GM19397 (cell line): ENCODE measurements around the gene SLC12A3.
"Not testable (repeated sequence)": the region's sequence is repeated elsewhere in the genome, so short reads cannot be mapped to it uniquely, and the experiment has no call there.

Experiments
- ATAC-seq: cut with Tn5 transposase; IDR thresholded peaks from one replicate; pipeline ENCODE4 v1.9.1; 2021; ENCODE audit warnings: mild to moderate bottlenecking, moderate library complexity; ENCODE audit not compliant: unreplicated experiment

The SLC12A3 gene

DNA sequence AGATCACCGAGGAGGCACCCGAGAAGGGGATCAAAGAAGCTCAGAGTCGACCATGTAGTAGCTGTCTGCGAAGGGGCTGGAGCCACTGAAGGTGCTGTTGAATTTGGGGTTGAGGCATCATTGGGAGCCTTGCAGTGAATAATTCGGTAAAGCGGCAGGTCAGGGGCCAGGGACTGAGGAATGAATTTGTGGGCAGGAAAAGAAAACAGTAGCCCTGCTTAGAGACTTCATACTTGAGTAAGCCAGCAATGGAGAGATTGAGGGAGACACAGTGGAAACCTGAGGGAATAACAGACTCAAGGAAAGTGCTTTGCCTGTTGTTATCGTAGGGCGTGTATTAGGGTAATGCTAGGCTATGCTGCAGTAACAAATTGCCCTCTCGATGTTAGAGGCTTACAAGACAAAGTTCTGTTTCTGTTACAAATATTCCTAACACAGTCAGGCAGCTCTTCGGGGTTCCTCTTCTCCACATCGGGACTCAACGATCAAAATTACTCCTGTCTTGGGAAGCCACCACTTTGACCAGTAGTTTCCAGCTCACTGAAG is 53.5 kb downstream of the SLC12A3 start:
- ATAC-seq: no peak

DNA sequence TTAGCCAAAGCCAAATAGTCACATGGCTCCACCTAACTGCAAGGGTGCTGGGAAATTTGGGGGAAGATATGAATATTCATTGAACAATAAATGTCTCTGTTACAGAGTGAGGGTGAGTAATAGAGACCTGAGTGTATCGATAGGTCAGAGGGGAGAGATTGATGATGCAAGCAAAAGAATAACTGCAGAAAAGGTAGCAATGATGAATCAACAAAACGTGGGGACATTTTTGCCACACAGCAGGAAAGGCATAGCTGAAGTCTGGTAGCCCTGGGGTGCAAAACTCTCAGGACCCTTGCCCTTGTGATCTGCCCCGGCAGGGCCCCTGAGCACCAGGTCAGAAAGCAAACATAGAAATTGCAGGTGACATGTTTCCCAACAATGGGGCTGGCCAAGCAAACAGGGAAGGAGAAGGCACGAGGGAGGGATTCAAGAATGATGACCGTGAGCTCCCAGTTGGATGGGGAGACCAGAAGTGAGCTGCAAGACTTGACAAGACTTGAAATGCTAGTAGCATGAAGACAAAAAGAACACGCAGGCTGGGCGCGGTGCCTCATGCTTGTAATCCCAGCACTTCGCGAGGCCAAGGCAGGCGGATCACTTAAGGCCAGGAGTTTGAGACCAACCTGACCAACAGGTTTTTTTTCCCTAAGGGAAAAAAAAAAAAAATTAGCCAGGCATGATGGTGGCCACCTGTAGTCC is 54.2 kb downstream of the SLC12A3 start:
- ATAC-seq: no peak

DNA sequence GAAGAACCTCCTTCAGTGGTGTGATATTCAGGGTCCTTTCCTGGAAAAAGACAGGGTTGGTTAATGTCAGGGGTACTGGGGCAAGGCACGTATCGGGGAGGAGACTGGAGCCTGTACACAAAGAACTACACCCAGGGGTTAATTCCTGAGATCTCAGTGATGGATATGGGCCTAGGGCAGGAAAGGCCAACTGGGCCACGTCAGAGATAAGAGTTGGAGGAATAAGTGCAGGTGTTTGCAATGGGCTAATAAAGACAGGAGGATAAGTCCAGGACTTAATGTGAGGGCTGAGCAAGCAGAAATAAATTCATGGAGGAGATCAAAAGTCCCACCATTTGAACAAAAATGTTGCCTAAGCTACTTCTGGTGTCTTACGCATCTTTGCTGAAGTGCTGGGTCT is 56.6 kb downstream of the SLC12A3 start:
- no peak for ATAC-seq

DNA sequence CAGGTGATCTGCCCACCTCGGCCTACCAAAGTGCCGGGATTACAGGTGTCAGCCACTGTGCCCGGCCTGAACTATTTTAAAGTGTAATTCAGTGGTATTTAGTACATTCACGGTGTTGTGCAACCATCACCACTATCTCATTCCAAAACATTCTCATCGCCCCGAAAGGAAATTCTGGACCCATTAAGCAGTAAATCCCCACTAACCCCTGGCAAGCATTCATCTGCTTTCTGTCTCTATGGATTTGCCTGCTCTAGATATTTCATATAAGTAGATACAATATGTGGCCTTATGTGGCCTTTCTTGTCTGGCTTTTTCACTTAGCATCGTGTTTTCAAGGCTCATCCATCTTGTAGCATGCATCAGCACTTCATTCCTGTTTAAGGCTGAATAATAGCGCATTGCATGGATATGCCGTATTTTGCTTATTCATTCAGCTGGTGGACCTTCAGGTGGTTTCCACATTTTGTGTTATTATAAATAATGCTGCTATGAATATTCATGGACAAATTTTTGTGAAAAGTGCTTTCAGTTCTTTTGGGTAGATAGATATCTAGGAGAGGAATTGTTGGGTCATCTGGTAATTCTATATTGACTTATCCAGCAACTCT is 58.6 kb downstream of the SLC12A3 start:
- ATAC-seq: no peak

DNA sequence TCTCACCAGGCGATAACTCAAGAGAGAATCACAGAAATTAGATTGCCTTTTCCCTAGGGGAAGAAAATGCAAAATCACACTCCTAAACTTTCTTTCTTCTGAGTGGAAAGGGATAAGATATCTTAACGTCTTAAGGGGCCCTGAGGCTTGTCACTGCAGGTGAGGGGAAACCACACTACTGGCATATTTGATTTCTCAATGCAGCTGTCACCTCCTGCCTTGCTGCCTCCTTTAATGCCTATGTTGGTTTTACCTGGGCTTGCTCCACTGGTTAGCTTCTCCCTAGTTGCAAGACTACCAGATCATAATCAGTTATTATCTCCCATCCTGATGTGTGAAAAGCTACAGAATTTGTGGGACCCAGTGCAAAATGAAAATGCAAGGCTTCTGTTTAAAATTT is 62.5 kb downstream of the SLC12A3 start:
- ATAC-seq: no peak

DNA sequence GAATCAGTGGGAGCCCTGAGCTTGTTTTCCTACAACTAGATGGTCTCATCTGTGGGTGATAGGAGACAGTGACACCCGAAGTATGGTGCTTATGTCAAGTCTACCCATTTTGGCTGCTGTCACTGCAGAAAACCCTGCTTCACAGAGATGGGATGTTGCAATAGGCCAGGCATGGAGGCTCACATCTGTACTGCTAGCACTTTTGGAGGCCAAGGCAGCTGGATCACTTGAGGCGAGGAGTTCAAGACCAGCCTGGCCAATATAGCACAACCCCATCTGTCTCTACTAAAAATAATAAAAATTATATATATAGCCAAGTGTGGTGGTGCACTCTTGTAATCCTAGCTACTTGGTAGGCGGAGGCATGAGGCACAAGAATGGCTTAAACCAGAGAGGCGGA is 64.6 kb downstream of the SLC12A3 start:
- no peak for ATAC-seq

DNA sequence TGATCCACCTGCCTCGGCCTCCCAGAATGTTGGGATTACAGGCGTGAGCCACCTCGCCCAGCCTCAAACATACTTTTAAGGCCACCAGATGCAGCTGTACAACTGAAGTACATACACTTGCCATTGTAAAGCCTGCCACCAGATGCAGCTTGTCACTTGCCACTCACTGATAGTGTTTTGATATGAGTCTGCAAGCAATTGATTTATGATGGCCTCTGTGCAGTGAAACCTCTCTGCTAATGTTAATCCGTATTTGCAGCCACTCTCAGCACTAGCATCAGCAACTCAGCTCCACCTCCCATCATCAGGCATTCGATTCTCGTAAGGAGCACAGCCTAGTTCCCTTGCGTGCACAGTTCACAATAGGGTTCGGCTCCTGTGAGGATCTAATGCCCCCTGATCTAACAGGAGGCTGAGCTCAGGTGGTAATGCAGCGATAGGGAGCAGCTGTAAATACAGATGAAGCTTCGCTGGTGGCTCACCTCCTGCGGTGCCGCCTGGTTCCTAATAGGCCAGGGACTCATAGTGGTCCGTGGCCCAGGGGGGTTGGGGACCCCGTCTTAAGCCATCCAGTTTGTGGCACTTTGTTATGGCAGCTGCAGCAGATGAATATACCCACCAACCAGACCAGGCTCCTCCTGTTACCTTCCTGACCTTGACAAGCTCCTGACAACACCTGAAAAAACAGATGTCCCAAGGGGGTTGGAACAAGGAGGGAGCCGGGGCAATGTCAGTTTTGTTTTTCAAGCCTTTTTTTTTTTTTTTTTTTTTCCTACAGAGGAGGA is 65.7 kb downstream of the SLC12A3 start:
- no peak for ATAC-seq

DNA sequence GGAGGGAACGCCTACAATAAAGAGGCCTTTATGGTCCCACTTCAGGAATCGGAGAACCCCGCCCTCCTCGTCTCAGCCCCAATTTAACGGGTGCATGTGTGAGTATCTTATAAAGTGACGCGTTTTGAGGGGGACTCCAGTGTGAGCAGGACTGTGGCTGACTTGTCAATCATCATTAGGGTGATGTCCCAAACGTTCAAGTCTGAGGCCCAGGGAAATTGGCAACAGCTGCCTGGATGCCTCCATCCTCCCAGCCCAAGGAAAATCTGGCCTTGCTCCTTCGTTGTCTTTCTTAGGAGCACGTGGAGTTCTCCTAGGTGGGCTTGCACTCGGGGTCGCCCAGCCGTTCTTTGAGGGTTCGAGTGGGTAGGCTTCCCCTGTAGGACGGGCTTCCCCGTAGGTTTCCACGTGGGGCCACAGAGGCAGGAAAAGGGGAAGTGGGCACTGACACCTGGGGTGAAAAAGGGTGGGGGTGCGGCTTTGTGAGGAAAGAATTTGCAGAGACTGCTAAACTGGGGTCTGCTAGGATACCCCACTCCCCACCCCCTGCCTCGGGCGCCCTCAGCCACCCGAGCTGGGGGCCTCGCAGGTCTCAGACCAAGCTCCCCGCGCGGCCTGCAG is 66.4 kb downstream of the SLC12A3 start:
- peak; percentile 40 for ATAC-seq

DNA sequence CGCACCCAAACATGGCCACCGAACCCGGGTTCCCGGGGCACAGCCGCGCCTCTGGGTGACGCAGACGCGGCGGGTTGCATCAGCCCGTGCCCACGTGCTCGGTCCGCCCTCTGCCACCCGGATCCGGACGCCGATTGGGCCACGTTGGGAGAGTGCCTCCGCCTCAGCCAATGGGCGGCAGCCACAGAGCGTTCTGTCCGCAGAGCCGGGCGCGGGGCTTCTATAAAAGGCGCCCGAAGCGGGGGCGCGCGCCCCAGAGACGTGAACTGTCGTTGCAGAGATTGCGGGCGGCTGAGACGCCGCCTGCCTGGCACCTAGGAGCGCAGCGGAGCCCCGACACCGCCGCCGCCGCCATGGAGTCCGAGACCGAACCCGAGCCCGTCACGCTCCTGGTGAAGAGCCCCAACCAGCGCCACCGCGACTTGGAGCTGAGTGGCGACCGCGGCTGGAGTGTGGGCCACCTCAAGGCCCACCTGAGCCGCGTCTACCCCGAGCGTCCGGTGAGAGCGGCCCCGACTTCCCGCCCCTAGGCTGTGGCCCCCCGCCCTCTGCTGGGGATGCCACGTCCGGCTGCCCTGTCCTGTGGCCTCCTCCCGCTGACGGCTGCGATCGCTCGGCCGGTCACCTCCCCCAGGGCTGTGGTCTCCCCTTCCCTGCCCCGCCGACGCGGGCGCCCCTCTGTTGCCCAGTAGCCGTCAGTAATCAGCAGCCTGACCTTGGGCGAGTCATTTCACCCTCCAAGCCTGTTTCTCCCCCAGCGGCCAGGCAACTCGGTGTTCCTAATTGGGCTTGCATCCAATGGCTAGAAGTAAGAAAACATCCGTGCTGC is 67.1 kb downstream of the SLC12A3 start, which contains the start of gene HERPUD1:
HERPUD1 (plus strand) TSS at position 251 of the 829 bp plus-strand sequence; CDS start at position 354, 103 bp downstream.
- peak; percentile 90 for ATAC-seq

DNA sequence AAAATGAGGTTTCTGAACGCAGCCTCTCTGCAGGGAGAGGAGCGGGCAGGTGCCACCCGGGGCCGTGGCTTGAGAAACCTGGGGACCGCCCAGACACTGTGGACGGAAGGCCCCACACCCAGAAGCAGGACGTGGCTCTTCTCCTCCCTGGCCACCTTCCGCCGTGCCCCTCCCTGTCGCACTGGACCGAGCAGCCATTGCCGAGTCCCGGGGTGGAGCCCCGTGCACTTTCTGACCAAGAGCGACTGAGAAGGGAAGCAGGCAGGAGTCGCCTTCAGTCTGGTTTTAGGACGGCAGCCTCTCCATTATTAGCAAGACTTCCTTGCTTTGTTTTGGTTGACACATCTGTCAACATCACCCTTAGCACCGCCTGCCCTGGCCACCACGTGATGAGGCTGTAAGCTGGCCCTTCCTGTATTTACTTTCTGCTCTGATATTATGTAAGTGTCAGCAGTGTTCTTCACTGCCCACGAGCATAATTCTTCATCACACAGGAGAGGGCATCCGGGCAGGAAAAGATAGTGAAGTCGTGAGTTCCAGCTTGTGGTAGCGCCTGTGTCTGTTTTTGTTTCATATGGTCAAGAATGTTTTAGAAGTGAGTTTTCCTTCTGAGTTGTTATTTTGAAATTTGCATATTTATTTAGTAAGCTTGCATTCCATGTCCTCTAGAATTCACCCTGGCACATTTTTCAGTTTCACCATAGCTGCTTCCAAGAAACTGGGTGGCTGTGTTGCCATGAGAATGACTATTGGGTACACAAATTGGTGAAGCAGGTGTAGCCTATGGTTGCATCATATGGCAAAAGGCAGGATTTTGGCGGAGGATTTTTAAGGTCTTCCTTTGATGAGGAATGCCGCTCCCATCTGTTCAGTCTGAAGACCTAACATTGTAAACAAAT is 68.0 kb downstream of the SLC12A3 start:
- no peak for ATAC-seq

DNA sequence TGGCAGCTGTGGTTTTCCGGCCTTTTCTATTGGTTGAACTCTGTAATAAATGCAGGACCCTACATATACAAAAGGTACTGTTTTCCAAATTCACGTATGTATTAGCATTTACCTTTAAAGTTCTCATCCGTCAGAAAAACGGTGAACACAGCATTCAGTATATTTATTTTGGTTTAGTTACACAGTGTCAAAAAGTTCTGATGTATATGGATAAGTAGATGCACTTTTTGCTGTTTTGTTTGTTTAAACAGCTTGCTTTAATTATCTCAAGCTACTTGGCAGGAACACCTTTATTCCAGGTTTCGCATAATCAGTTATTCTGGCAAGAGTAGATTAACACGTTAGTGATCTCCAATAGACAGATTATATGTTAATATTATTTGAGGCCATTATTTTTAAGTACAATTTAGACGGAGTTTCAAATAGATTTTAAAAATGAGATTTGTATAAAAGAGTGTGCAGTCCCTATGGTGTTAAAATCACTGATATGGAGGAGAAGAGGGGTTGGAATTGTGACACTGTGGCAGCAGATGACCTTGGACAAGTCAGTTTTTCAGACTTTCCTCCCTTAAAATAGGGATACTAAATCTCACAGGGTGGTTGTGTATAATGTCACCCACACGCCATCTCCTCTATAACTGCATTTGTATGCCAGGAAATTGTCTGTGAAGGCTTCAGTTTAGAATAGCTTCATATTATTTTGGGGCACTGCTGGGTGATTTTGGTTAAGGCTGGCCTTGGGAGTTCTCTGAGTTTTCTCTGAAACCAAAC is 69.0 kb downstream of the SLC12A3 start:
- ATAC-seq: no peak

DNA sequence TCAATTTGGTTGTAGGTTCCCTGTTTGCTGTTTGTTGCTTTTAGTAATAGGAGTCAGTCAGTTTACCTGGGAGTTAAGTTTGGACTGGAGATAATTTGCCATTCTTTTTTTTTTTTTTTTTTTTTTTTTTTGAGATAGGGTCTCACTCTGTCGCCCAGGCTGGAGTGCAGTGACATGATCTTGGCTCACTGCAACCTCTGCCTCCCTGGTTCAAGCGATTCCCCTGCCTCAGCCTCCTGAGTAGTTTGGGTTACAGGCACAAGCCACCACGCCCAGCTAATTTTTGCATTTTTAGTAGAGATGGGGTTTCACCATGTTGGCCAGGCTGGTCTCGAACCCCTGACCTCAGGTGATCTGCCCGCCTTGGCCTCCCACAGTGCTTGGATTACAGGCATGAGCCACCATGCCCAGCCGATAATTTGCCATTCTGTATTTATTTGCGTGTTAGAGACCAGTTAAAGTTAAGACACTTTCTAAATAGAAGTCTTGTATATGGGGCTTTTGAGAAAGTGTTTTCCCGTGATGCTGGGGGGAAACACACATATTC is 69.7 kb downstream of the SLC12A3 start:
- ATAC-seq: not testable (repeated sequence)

DNA sequence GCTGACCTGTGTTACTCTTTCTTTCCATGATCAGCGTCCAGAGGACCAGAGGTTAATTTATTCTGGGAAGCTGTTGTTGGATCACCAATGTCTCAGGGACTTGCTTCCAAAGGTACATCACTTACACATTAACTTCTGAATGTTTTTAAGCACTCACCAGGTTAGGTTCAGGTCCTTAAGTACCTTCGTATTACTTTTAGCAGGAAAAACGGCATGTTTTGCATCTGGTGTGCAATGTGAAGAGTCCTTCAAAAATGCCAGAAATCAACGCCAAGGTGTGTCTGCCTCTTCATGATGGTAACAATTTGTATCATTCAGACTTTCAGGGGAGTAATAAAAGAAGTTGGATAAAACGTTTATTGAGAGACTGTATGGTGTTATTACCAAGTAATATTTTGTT is 70.2 kb downstream of the SLC12A3 start:
- no peak for ATAC-seq

DNA sequence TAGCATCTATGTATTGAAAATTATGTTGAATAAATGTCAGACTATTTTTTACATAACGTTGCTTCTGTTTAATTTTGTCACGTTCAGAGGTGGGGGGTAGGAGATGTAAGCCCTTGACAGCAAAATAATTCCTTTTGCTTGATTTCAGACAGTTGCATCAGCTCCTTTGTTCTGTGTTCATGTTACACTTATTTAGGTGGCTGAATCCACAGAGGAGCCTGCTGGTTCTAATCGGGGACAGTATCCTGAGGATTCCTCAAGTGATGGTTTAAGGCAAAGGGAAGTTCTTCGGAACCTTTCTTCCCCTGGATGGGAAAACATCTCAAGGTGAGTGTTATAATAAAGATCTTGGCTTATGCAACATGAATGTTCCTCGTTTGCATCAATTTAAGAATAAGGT is 71.5 kb downstream of the SLC12A3 start:
- no peak for ATAC-seq

DNA sequence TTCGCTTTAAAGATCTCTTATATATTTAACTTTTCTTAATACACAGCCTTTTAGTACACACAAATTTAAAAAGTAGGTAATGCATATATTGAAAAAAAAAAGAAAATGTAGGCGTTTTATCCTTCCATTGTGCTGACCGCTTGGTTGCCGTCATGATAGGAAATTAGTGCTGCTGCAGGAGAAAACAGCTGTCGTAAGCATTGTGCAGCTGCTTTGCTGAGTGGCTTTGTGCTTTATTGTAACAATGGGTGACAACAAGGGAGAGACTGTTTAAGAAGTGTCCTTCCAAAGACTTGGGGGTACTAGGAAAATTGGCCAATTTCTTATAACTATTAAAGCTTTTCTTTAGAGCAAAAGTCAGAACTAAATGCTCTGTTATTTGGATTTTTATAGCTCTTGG is 71.9 kb downstream of the SLC12A3 start:
- ATAC-seq: no peak

DNA sequence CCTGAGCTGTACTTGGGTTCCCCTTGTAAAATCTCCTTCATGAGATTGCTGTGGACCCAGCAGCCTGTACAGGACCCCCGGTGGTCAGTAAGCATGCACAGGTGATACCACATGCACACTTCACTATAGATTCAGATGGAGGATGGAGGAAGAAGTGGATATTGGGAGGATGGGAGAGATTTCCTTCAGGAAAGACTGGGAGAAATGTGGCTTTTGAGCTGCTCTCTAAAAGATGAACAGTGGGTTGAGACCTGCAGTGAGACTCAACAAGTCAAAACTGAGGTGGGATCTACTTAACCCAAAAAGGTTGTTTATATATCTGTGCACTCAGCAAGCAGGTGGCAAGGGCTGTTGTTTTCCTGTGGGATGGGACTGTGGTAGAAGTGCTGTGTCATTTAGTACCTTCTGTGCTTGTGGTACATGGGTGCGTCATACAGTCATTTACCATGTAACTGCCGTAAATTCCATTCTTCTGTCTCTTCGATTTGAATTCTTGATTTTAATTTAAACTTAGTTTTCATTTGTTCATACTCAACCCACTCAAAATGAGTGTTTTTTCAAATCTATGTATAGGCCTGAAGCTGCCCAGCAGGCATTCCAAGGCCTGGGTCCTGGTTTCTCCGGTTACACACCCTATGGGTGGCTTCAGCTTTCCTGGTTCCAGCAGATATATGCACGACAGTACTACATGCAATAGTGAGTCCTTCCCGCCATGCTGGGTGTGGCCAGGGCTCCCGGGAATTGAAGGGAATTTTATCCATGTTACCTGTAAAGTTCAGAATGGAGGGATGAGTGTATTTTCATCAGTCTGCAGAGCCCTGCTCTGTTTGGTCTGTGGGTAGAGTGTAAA is 73.9 kb downstream of the SLC12A3 start:
- ATAC-seq: no peak

DNA sequence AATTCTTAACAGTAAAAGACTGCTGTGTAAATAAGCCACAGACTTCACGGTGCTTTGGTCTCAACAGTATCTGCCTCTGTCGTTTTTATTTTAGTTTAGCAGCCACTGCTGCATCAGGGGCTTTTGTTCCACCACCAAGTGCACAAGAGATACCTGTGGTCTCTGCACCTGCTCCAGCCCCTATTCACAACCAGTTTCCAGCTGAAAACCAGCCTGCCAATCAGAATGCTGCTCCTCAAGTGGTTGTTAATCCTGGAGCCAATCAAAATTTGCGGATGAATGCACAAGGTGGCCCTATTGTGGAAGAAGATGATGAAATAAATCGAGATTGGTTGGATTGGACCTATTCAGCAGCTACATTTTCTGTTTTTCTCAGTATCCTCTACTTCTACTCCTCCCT is 74.8 kb downstream of the SLC12A3 start:
- no peak for ATAC-seq
